Stimulated activated CD8-positive, alpha-beta memory T cell treated with anti-CD3 and anti-CD28 coated beads, Interleukin-4, amount 100 ng/mL, for 4 hours (primary cell): ENCODE measurements around the gene DOCK8.
"Not testable (repeated sequence)": the region's sequence is repeated elsewhere in the genome, so short reads cannot be mapped to it uniquely, and the experiment has no call there.

Experiments used
- DNase-seq, 2 donors: peaks; one replicate each; pipeline ENCODE4 v3.0.0-alpha.2; 2020; ENCODE audit warnings: low read depth in 2 of 2, low spot score in 1 of 2

The DOCK8 gene

GRCh38 chr9:224582-225520, 10.2 kb downstream of the DOCK8 start:
- no peak for DNase-seq

- no peak for DNase-seq
These were observed 13.2 kb downstream of the DOCK8 start for GRCh38 chr9:227860-228259.

GRCh38 chr9:228929-229695, 14.4 kb downstream of the DOCK8 start:
- DNase-seq: no peak

GRCh38 chr9:231625-232024, 17.0 kb downstream of the DOCK8 start:
- not testable (repeated sequence) for DNase-seq

GRCh38 chr9:233708-234107, 19.0 kb downstream of the DOCK8 start:
- not testable (repeated sequence) for DNase-seq

- no peak for DNase-seq
These were observed 22.6 kb downstream of the DOCK8 start for GRCh38 chr9:237141-237857.

- DNase-seq: no peak
These were observed 23.2 kb downstream of the DOCK8 start for GRCh38 chr9:237858-238345.

- DNase-seq: no peak
These were observed 27.9 kb downstream of the DOCK8 start for GRCh38 chr9:242461-243080.

GRCh38 chr9:248278-248961, 33.8 kb downstream of the DOCK8 start:
- no peak for DNase-seq

GRCh38 chr9:249025-249424, 34.4 kb downstream of the DOCK8 start:
- no peak for DNase-seq

- no peak for DNase-seq
These were observed 35.4 kb downstream of the DOCK8 start for GRCh38 chr9:250039-250438.

GRCh38 chr9:250625-251024, 36.0 kb downstream of the DOCK8 start:
- DNase-seq: no peak

- DNase-seq: no peak
These were observed 36.7 kb downstream of the DOCK8 start for GRCh38 chr9:251398-251797.

GRCh38 chr9:253539-253938, 38.9 kb downstream of the DOCK8 start:
- no peak for DNase-seq

GRCh38 chr9:254516-254915, 39.9 kb downstream of the DOCK8 start:
- no peak for DNase-seq

- no peak for DNase-seq
These were observed 43.3 kb downstream of the DOCK8 start for GRCh38 chr9:257957-258356.

GRCh38 chr9:259405-260404, 45.0 kb downstream of the DOCK8 start:
- DNase-seq: no peak

GRCh38 chr9:264231-264630, 49.6 kb downstream of the DOCK8 start:
- DNase-seq: no peak

- DNase-seq: no peak
These were observed 50.7 kb downstream of the DOCK8 start for GRCh38 chr9:265209-265870.
